Epithelial cell of proximal tubule (primary cell): ENCODE measurements around the gene LAMC2. TPM values are rescaled to one million over a fixed set of nuclear protein-coding genes. Genes with fewer than 3 reads are reported as not detected.
"Not testable (repeated sequence)": the region's sequence is repeated elsewhere in the genome, so short reads cannot be mapped to it uniquely, and the experiment has no call there.

Experiments
- DNase-seq: peaks from one replicate; pipeline ENCODE4 v3.0.0-alpha.2; 2011; ENCODE audit warnings: low read depth
- H3K4me3 ChIP-seq: 2 replicates; pipeline ENCODE4 v1.5.1; 2011; ENCODE audit warnings: low read depth, mild to moderate bottlenecking, low read length
- CTCF ChIP-seq: conservative IDR thresholded peaks from 2 replicates; pipeline ENCODE4 v1.5.1; 2012; ENCODE audit warnings: low read depth, mild to moderate bottlenecking, low read length
- total RNA-seq: library from RNA; depleted of rRNA; stranded (reverse); fragments of >200 nt; gene quantifications from 2 replicates; pipeline ENCODE4 v1.2.3, GENCODE V29; 2015

Gene LAMC2
- total RNA-seq, 1 donor from 2014 or later: 382 TPM

DNA sequence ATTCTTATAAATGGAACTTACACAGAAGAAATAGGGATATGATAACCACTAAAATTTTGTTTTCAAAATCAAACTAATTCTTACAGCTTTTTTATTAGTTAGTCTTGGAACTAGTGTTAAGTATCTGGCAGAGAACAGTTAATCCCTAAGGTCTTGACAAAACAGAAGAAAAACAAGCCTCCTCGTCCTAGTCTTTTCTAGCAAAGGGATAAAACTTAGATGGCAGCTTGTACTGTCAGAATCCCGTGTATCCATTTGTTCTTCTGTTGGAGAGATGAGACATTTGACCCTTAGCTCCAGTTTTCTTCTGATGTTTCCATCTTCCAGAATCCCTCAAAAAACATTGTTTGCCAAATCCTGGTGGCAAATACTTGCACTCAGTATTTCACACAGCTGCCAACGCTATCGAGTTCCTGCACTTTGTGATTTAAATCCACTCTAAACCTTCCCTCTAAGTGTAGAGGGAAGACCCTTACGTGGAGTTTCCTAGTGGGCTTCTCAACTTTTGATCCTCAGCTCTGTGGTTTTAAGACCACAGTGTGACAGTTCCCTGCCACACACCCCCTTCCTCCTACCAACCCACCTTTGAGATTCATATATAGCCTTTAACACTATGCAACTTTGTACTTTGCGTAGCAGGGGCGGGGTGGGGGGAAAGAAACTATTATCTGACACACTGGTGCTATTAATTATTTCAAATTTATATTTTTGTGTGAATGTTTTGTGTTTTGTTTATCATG is 42.3 kb upstream of the LAMC2 start:
- DNase-seq: no peak
- no peak overlapping the region for H3K4me3 ChIP-seq
- no peak for TF ChIP-seq CTCF

DNA sequence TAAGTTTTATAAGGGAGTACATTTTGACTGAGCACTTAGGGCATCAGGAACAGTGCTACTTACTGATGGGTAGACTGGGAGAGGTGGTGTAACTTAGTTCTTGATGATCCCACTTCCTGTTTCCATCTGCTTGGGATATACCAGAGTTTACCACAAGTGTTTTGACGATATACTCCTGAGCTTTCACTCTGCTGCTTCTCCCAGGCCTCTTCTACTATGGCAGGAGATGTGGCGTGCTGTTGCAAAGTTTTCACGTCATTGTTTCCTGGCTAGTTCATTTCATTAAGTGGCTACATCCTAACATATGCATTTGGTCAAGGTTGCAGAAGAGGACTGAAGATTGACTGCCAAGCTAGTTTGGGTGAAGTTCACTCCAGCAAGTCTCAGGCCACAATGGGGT is 41.3 kb upstream of the LAMC2 start:
- no peak for TF ChIP-seq CTCF
- H3K4me3 ChIP-seq: no peak overlapping the region
- DNase-seq: no peak

DNA sequence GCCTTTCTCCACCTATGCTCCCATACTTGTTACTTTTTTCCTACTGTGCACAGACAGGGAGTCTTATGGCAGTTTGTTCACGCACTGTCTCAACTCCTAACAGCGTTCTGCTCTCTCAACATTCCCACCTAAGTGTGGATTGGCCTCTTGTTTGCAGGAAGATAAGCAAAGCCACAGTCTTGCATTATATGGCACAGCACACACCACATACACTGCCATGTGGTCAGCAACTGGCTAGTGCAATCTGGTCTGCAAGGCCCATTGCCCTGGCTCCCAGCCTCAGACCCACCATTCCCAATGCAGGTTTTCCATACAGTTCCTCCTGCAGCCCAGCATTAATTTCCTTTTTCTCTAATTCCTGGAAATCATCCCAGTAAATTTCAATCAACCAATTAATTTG is 38.3 kb upstream of the LAMC2 start:
- no peak for TF ChIP-seq CTCF
- no peak overlapping the region for H3K4me3 ChIP-seq
- DNase-seq: no peak

GRCh38 chr1:183148599-183148998 is 37.5 kb upstream of the LAMC2 start:
- no peak overlapping the region for H3K4me3 ChIP-seq
- DNase-seq: no peak
- TF ChIP-seq CTCF: no peak

DNA sequence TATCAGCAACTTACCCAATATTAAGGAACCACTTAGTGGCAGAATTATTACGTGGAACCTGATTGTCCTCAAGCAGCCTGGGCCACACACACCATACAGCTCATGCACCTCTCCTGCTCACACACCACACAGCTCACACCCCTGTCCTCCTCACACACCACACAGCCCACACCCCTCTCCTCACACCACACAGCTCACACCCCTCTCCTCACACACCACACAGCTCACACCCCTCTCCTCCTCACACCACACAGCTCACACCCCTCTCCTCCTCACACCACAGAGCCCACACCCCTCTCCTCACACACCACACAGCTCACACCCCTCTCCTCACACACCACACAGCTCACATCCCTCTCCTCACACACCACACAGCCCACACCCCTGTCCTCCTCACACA is 36.8 kb upstream of the LAMC2 start:
- TF ChIP-seq CTCF: no peak

DNA sequence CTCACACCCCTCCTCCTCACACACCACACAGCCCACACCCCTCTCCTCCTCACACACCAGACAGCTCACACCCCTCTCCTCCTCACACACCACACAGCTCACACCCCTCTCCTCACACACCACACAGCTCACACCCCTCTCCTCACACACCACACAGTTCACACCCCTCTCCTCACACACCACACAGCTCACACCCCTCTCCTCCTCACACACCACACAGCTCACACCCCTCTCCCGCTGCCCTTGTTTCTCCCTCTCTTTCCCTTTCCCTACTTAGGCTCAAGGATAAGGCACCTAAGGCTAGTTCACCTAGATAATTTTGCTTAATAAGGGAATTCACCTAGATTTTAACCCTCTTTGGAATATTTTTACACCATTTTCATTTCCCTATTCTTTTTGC is 36.0 kb upstream of the LAMC2 start:
- H3K4me3 ChIP-seq, DNase-seq: not testable (repeated sequence)

More for the DNA sequence above, 36.8 kb upstream of the LAMC2 start:
- DNase-seq: no peak
- H3K4me3 ChIP-seq: no peak overlapping the region

GRCh38 chr1:183150445-183150844 is 35.6 kb upstream of the LAMC2 start:
- TF ChIP-seq CTCF: no peak
- H3K4me3 ChIP-seq: no peak overlapping the region
- no peak for DNase-seq
